Tibial artery (tissue), 4 donors: ENCODE measurements around the gene EIF5.

Experiments used
- DNase-seq, 2 donors: peaks; one replicate each; pipeline ENCODE4 v3.0.0-alpha.2; 2019
- H3K27ac ChIP-seq, 2 donors: fragments of 200-600 bp; sonication (generic) in 1 of 2; 1 replicate in 1 of 2; 2 replicates in 1 of 2; pipeline ENCODE4 v1.5.1; 2018 to 2019; ENCODE audit warnings: mild to moderate bottlenecking in 1 of 2
- H3K27me3 ChIP-seq, 2 donors: fragments of 200-600 bp; sonication (generic) in 1 of 2; one replicate each; pipeline versions ENCODE4 v1.5.1 to v1.6.0; 2016 to 2019
- H3K36me3 ChIP-seq, 3 donors: fragments of 200-600 bp; sonication (generic) in 2 of 3; one replicate each; pipeline ENCODE4 v1.5.1; 2016 to 2019; ENCODE audit warnings: mild to moderate bottlenecking in 2 of 3
- H3K4me1 ChIP-seq, 4 donors: fragments of 200-600 bp; sonication (generic) in 2 of 4; 1 replicate in 3 of 4; 2 replicates in 1 of 4; pipeline ENCODE4 v1.5.1; 2016 to 2019
- H3K4me3 ChIP-seq, 2 donors: fragments of 200-600 bp; sonication (generic) in 1 of 2; 1 replicate in 1 of 2; 2 replicates in 1 of 2; pipeline ENCODE4 v1.5.1; 2018 to 2019; ENCODE audit warnings: mild to moderate bottlenecking in 2 of 2
- H3K9me3 ChIP-seq, 3 donors: fragments of 200-600 bp; sonication (generic) in 1 of 3; one replicate each; pipeline ENCODE4 v1.5.1; 2016 to 2019
- CTCF ChIP-seq, 2 experiments: fragments of 200-600 bp in 1 of 2; fragments of 450-650 bp in 1 of 2; IDR thresholded peaks; one replicate each; pipeline ENCODE4 v1.5.1; 2017 to 2019; ENCODE audit warnings: antibody characterized with exemption in 2 of 2, mild to moderate bottlenecking in 1 of 2, moderate library complexity in 1 of 2
- intact Hi-C: fragments of 100-400 bp; cut with DNase I; formaldehyde crosslinking; loops from one replicate; pipeline ENCODE4 v1.15.0; 2023; ENCODE audit warnings: low total_unique reads

Gene EIF5

DNA sequence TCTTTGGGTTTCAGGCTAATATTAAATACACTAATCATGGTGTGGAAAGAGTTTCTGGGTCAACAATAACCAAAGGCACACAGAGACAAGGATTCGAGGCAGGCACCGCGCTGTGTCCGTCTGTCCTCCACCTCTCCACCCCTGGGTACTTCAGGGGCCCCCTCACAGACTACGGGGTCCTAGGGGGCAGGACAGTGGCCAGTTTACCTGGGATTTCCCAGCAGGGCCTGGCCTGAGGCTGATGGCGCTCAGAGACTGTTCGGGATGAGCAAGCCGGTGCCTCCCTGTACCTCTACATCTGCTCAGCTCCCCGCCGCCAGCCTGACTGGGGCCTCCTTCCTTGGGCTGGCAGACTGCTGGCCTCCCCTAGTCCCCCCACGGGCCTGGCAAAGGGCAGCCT lies 18.1 kb upstream of the EIF5 start:
- Histone ChIP-seq H3K27ac (no peak overlapping the region), H3K36me3 (no peaks in the 10 kb centered on the region), H3K4me3 (no peak overlapping the region), H3K4me1 (no peaks in the 10 kb centered on the region), H3K9me3 (no peaks in the 10 kb centered on the region), H3K27me3 (peaks cover 0 to 37% of the 10 kb centered on the region in 2 donors)
- no peak for DNase-seq
- intact Hi-C loops: no loop called here
- TF ChIP-seq CTCF (IDR thresholded peaks at IDR 0.05): no peak

DNA sequence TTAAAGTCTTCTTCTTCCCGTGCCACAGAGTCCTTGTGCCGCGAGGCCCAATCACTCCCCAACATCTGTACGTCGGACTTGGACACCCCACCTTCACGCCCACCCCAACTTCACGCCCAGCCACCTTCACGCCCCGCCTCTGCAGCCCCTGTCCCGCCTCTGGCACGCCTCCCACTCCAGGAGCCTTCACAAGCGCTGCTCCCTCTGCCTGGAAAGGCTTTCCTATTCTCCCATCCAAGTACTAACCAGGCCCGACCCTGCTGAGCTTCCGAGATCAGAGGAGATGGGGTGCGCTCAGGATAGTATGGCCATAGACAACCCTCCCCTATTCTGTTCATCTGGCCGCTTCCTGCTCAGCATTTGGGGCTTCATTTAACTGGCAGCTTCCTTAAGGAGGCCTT lies 17.3 kb upstream of the EIF5 start:
- TF ChIP-seq CTCF (IDR thresholded peaks at IDR 0.05): no peak
- H3K27me3 ChIP-seq: peaks cover 0 to 33% of the 10 kb centered on the region in 2 donors
- intact Hi-C loops: no loop called here
- no peak for DNase-seq
- no peaks in the 10 kb centered on the region for H3K4me1 ChIP-seq
- no peaks in the 10 kb centered on the region for H3K9me3 ChIP-seq
- H3K4me3 ChIP-seq: no peak overlapping the region
- H3K27ac ChIP-seq: no peak overlapping the region
- no peaks in the 10 kb centered on the region for H3K36me3 ChIP-seq

GRCh38 chr14:103317251-103317650 lies 16.8 kb upstream of the EIF5 start:
- DNase-seq: no peak
- H3K4me1 ChIP-seq: no peaks in the 10 kb centered on the region
- TF ChIP-seq CTCF (IDR thresholded peaks at IDR 0.05): no peak
- no peaks in the 10 kb centered on the region for H3K36me3 ChIP-seq
- peaks cover 0 to 30% of the 10 kb centered on the region in 2 donors for H3K27me3 ChIP-seq
- H3K27ac ChIP-seq: no peak overlapping the region
- H3K9me3 ChIP-seq: no peaks in the 10 kb centered on the region
- H3K4me3 ChIP-seq: no peak overlapping the region
- intact Hi-C loops: no loop called here

- Histone ChIP-seq H3K4me3 (no peak overlapping the region), H3K4me1 (no peaks in the 10 kb centered on the region), H3K9me3 (no peaks in the 10 kb centered on the region), H3K36me3 (no peaks in the 10 kb centered on the region), H3K27me3 (peaks cover 0 to 25% of the 10 kb centered on the region in 2 donors), H3K27ac (no peak overlapping the region)
- TF ChIP-seq CTCF (IDR thresholded peaks at IDR 0.05): no peak
- intact Hi-C loops: no loop called here
- DNase-seq: no peak
Measured at GRCh38 chr14:103317976-103318580, 16.0 kb upstream of the EIF5 start.

GRCh38 chr14:103318750-103319419 lies 15.2 kb upstream of the EIF5 start:
- Histone ChIP-seq H3K27me3 (peaks cover 0 to 25% of the 10 kb centered on the region in 2 donors), H3K4me3 (no peak overlapping the region), H3K27ac (no peak overlapping the region), H3K4me1 (no peaks in the 10 kb centered on the region), H3K9me3 (no peaks in the 10 kb centered on the region), H3K36me3 (no peaks in the 10 kb centered on the region)
- intact Hi-C loops: no loop called here
- TF ChIP-seq CTCF (IDR thresholded peaks at IDR 0.05): no peak
- no peak for DNase-seq
